ENCODE results near the gene FUZ.

The FUZ gene

DNA sequence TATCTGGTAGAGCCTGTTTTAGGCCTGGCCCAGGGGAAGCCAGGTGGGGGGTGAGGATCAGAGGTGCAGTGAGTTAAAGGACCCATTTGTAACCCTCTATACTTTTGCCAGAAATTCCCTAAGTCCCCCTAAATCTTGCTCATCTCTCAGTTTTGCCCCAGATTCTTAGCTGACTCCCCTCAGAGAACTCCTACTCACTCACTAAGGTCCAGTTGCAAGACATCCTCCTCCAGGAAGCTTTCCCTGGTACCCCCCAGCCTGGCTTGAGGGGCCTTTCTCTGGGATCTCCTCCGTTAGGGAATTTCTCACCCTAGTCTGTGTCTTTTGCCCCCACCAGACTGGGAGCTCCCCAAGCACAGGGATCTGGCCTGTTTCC lies 51.9 kb downstream of the FUZ start:
- no peaks in the 10 kb centered on the region for H3K36me3 ChIP-seq (ENCODE audit: control insufficient read depth, insufficient read depth, low read length)
- H3K4me1 ChIP-seq (ENCODE audit: control insufficient read depth, insufficient read depth, low read length, poor library complexity, severe bottlenecking): peaks cover 6% of the 10 kb centered on the region
- H3K4me3 ChIP-seq (ENCODE audit: insufficient read depth, low read depth, low read length, poor library complexity, severe bottlenecking): no peak overlapping the region
- DNase-seq: no peak
- no peaks in the 10 kb centered on the region for H3K9me3 ChIP-seq (ENCODE audit: control insufficient read depth, low read length)
- no peaks in the 10 kb centered on the region for H3K27me3 ChIP-seq (replicated peaks; ENCODE audit: control insufficient read depth, insufficient read depth, low read length, poor library complexity, severe bottlenecking)
- H3K27ac ChIP-seq (ENCODE audit: insufficient read depth, low read length, poor library complexity, severe bottlenecking): no peak overlapping the region

DNA sequence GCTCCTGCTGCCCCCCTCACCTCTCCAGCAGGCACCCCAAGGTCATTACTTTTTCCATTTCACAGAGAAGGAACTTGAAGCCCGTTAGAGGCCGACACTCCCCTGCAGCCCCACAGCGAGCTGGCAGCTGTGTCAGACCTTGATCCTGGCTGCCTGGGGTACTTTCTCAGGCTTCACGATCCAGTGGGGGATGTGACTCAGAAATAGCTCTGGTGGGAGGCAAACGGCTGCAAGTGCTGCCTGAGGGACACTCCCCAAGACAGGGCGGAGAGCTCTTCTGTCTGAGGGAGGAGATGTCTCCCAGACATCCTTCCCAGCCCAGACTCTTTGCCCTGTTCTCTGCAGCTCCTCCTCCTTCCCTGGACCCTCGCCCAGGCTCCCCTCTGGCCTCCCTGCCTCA lies 54.8 kb downstream of the FUZ start:
- H3K9me3 ChIP-seq (ENCODE audit: control insufficient read depth, low read length): no peaks in the 10 kb centered on the region
- no peak overlapping the region for H3K27ac ChIP-seq (ENCODE audit: insufficient read depth, low read length, poor library complexity, severe bottlenecking)
- DNase-seq: no peak
- H3K36me3 ChIP-seq (ENCODE audit: control insufficient read depth, insufficient read depth, low read length): no peaks in the 10 kb centered on the region
- H3K27me3 ChIP-seq (replicated peaks; ENCODE audit: control insufficient read depth, insufficient read depth, low read length, poor library complexity, severe bottlenecking): no peaks in the 10 kb centered on the region
- H3K4me3 ChIP-seq (ENCODE audit: insufficient read depth, low read depth, low read length, poor library complexity, severe bottlenecking): no peak overlapping the region
- H3K4me1 ChIP-seq (ENCODE audit: control insufficient read depth, insufficient read depth, low read length, poor library complexity, severe bottlenecking): no peaks in the 10 kb centered on the region

Measured in effector memory CD4-positive, alpha-beta T cell (primary cell).